ENCODE results near the gene IL23A. TPM values are rescaled to one million over a fixed set of nuclear protein-coding genes. Genes with fewer than 3 reads are reported as not detected.

The IL23A gene
- total and polyA plus RNA-seq, 2 of the 13 experiments (the other 11 are each of a cell fraction or from before 2014, with no cell fraction given) = 0.33 to 0.35 TPM

DNA sequence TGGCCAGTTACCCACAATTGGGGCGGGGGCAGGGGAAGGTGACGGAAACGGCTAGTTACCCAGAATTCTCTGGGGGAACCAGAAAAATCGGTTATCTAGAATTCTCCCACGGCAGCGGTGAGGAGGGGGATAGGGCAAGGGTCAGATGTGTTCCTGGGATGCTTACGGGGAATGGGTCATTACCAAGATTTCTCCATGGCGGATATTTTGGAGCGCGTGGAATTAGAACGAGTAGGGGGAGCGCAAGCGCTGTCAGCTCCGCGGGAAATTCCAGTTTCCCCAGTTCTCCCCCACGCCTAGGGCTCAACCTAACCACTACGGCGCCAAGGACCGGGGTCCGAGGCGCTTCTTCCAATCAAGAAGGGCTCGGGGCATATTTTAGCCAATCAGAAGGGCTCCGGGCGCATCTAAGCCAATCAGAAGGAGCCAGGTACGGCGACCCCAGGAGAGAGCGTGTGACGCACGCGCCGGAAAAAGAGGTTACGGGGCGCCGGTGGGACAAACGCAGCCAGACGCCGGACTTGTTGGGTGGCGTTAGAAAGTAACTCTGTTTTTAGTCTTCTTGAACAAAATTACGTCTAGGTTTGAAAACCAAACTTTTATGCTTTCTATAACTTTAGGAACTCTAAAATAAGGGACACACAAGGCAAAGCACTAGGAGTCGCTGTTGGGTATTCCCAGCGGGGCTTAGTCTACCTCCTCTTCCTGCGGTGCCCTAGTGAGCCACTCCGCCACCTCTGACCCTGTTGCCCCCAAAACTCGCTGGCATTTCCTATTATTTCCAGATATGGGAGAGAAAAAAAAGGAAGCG lies 4.8 kb upstream of the IL23A start, which contains the start of gene PAN2 (continued):
- 0 out of 2 replicates have a peak, but pooled peaks have one; percentile 16 for TF ChIP-seq ZNF775 (CRISPR knock-in tag; IDR thresholded peaks at IDR 0.05; ENCODE audit: borderline replicate concordance)
- TF ChIP-seq HOXD1 (CRISPR knock-in tag; IDR thresholded peaks at IDR 0.05) = 0 out of 2 replicates have a peak, but pooled peaks have one; percentile 4
- TF ChIP-seq, protein P1, sequence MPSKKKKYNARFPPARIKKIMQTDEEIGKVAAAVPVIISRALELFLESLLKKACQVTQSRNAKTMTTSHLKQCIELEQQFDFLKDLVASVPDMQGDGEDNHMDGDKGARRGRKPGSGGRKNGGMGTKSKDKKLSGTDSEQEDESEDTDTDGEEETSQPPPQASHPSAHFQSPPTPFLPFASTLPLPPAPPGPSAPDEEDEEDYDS (CRISPR knock-in tag; IDR thresholded peaks at IDR 0.05) = peak; percentile 82
- TF ChIP-seq YEATS4 (CRISPR knock-in tag; IDR thresholded peaks at IDR 0.05; ENCODE audit: borderline replicate concordance) = peak; percentile 74
- TF ChIP-seq, protein P2, sequence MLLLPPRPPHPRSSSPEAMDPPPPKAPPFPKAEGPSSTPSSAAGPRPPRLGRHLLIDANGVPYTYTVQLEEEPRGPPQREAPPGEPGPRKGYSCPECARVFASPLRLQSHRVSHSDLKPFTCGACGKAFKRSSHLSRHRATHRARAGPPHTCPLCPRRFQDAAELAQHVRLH (CRISPR knock-in tag; IDR thresholded peaks at IDR 0.05; ENCODE audit: borderline replicate concordance, low read depth) = 0 out of 2 replicates have a peak, but pooled peaks have one; percentile 54
- TF ChIP-seq ZEB1 (IDR thresholded peaks at IDR 0.05; ENCODE audit: insufficient replicate concordance, low read depth) = peak; percentile 65
- no peak for TF ChIP-seq NONO (IDR thresholded peaks at IDR 0.05)
- TF ChIP-seq NONO (CRISPR knock-in tag; conservative IDR thresholded peaks at IDR 0.05) = 0 out of 2 replicates have a peak, but pooled peaks have one; percentile 35
- peak; percentile 61; the same call in 1 of the 2 replicates for TF ChIP-seq RFXANK (CRISPR knock-in tag; IDR thresholded peaks at IDR 0.05)
- TF ChIP-seq LCORL (IDR thresholded peaks at IDR 0.05) = no peak
- TF ChIP-seq LCORL (CRISPR knock-in tag; IDR thresholded peaks at IDR 0.05) = 0 out of 2 replicates have a peak, but pooled peaks have one; percentile 22
- TF ChIP-seq KLF16 (CRISPR knock-in tag; IDR thresholded peaks at IDR 0.05) = peak in 1 of 2 experiments; percentile 69; a peak in 1 of 4 replicates
- TF ChIP-seq, protein P3, sequence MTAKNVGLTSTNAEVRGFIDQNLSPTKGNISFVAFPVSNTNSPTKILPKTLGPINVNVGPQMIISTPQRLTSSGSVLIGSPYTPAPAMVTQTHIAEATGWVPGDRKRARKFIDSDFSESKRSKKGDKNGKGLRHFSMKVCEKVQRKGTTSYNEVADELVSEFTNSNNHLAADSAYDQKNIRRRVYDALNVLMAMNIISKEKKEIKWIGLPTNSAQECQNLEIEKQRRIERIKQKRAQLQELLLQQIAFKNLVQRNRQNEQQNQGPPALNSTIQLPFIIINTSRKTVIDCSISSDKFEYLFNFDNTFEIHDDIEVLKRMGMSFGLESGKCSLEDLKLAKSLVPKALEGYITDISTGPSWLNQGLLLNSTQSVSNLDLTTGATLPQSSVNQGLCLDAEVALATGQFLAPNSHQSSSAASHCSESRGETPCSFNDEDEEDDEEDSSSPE (CRISPR knock-in tag; IDR thresholded peaks at IDR 0.05) = peak; percentile 71
- TF ChIP-seq, protein P4, sequence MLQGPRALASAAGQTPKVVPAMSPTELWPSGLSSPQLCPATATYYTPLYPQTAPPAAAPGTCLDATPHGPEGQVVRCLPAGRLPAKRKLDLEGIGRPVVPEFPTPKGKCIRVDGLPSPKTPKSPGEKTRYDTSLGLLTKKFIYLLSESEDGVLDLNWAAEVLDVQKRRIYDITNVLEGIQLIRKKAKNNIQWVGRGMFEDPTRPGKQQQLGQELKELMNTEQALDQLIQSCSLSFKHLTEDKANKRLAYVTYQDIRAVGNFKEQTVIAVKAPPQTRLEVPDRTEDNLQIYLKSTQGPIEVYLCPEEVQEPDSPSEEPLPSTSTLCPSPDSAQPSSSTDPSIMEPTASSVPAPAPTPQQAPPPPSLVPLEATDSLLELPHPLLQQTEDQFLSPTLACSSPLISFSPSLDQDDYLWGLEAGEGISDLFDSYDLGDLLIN (CRISPR knock-in tag; IDR thresholded peaks at IDR 0.05; ENCODE audit: borderline replicate concordance) = no peak
- TF ChIP-seq, protein P5, sequence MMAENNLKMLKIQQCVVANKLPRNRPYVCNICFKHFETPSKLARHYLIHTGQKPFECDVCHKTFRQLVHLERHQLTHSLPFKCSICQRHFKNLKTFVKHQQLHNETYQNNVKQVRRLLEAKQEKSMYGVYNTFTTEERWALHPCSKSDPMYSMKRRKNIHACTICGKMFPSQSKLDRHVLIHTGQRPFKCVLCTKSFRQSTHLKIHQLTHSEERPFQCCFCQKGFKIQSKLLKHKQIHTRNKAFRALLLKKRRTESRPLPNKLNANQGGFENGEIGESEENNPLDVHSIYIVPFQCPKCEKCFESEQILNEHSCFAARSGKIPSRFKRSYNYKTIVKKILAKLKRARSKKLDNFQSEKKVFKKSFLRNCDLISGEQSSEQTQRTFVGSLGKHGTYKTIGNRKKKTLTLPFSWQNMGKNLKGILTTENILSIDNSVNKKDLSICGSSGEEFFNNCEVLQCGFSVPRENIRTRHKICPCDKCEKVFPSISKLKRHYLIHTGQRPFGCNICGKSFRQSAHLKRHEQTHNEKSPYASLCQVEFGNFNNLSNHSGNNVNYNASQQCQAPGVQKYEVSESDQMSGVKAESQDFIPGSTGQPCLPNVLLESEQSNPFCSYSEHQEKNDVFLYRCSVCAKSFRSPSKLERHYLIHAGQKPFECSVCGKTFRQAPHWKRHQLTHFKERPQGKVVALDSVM (CRISPR knock-in tag; IDR thresholded peaks at IDR 0.05) = 0 out of 2 replicates have a peak, but pooled peaks have one; percentile 26
- TF ChIP-seq SRSF9 (IDR thresholded peaks at IDR 0.05; ENCODE audit: borderline replicate concordance, insufficient read depth, low read depth, low read length, poor library complexity, severe bottlenecking) = no peak
- TF ChIP-seq, protein P6, sequence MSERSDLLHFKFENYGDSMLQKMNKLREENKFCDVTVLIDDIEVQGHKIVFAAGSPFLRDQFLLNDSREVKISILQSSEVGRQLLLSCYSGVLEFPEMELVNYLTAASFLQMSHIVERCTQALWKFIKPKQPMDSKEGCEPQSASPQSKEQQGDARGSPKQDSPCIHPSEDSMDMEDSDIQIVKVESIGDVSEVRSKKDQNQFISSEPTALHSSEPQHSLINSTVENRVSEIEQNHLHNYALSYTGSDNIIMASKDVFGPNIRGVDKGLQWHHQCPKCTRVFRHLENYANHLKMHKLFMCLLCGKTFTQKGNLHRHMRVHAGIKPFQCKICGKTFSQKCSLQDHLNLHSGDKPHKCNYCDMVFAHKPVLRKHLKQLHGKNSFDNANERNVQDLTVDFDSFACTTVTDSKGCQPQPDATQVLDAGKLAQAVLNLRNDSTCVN (CRISPR knock-in tag; IDR thresholded peaks at IDR 0.05; ENCODE audit: borderline replicate concordance) = peak; percentile 96
- 0 out of 2 replicates have a peak, but pooled peaks have one; percentile 68 for TF ChIP-seq ZNF615 (CRISPR knock-in tag; IDR thresholded peaks at IDR 0.05; ENCODE audit: borderline replicate concordance)
- TF ChIP-seq NFYB (CRISPR knock-in tag; IDR thresholded peaks at IDR 0.05) = peak; percentile 97
- TF ChIP-seq ZFX (CRISPR knock-in tag; IDR thresholded peaks at IDR 0.05; ENCODE audit: low read depth) = peak; percentile 53; the same call in 1 of the 2 replicates

All from HepG2 (cell line).